Calu3 (cell line): ENCODE results near the gene GIGYF2. TPM values are rescaled to one million over a fixed set of nuclear protein-coding genes. Genes with fewer than 3 reads are reported as not detected.

Experiments
- BruUV-seq: library from RNA; stranded (reverse); fragments of 400-500 nt; replicated peaks from 2 replicates; lab custom pipeline; 2021; lab: Mats Ljungman, UMichigan
- CTCF ChIA-PET: fragments of 300-600 bp; sonication (Branson Sonifier 250); formaldehyde crosslinking; loops from one replicate; lab custom pipeline; 2022; ENCODE audit warnings: antibody characterized with exemption; lab: Charles Lee
- DNase-seq: peaks from one replicate; pipeline ENCODE4 v3.0.0; 2022
- H3K27ac Mint-ChIP-seq: one replicate; pipeline ENCODE4 v1.8.0; 2022; ENCODE audit warnings: mixed read lengths; ENCODE audit not compliant: unreplicated experiment
- H3K27me3 Mint-ChIP-seq: one replicate; pipeline ENCODE4 v1.8.0; 2022; ENCODE audit warnings: mixed read lengths; ENCODE audit not compliant: unreplicated experiment
- H3K36me3 Mint-ChIP-seq: one replicate; pipeline ENCODE4 v1.8.0; 2022; ENCODE audit warnings: mild to moderate bottlenecking, moderate library complexity, mixed read lengths; ENCODE audit not compliant: insufficient read depth, unreplicated experiment
- H3K4me1 Mint-ChIP-seq: one replicate; pipeline ENCODE4 v1.8.0; 2022; ENCODE audit warnings: mild to moderate bottlenecking, low read depth, mixed read lengths; ENCODE audit not compliant: unreplicated experiment
- H3K4me3 Mint-ChIP-seq: one replicate; pipeline ENCODE4 v1.8.0; 2022; ENCODE audit warnings: mild to moderate bottlenecking, low read depth, moderate library complexity, mixed read lengths; ENCODE audit not compliant: unreplicated experiment
- H3K9me3 Mint-ChIP-seq: one replicate; pipeline ENCODE4 v1.8.0; 2022; ENCODE audit warnings: low read depth, mixed read lengths; ENCODE audit not compliant: unreplicated experiment
- intact Hi-C: fragments of 100-400 bp; cut with micrococcal nuclease; formaldehyde crosslinking; loops from one replicate; pipeline ENCODE4 v1.10.0; 2022; ENCODE audit not compliant: unreplicated experiment
- total RNA-seq: library from RNA; stranded (reverse); gene quantifications from 2 replicates; pipeline ENCODE4 v1.2.3, GENCODE V29; 2022
- TF ChIP-seq, protein P1 (sequence below): fragments of 200-600 bp; IDR thresholded peaks from one replicate; pipeline ENCODE4 v1.8.0; 2022; ENCODE audit warnings: antibody characterized with exemption; ENCODE audit not compliant: unreplicated experiment

GIGYF2 gene
- total RNA-seq, 1 experiment from 2014 or later = 72.2 TPM

DNA sequence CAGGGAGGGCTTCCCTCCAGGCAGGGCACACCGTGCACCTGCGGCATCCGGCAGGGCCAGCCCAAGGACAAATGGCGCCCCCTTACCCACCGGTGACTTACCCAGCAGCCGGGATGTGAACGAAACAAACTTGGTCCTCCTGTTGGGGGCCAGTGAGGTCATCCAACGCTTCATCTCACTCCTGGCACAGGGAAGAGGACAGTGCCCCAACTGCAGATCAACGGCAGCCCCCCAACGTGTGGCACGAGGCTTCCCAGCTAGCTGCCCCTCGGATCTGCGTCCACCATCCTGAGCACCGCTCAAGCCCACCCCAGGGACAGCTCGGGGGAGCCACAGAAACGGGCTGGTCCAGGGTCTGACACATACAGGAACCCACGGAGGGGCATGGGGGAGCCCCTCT lies 185.0 kb downstream of the GIGYF2 start:
- intact Hi-C loops = no loop called here
- Mint-ChIP-seq H3K4me3 (no peak overlapping the region), H3K27ac (no peak overlapping the region), H3K27me3 (no peaks in the 10 kb centered on the region), H3K36me3 (peaks cover 16% of the 10 kb centered on the region), H3K4me1 (peaks cover 16% of the 10 kb centered on the region), H3K9me3 (no peaks in the 10 kb centered on the region)
- TF ChIP-seq, protein P1, sequence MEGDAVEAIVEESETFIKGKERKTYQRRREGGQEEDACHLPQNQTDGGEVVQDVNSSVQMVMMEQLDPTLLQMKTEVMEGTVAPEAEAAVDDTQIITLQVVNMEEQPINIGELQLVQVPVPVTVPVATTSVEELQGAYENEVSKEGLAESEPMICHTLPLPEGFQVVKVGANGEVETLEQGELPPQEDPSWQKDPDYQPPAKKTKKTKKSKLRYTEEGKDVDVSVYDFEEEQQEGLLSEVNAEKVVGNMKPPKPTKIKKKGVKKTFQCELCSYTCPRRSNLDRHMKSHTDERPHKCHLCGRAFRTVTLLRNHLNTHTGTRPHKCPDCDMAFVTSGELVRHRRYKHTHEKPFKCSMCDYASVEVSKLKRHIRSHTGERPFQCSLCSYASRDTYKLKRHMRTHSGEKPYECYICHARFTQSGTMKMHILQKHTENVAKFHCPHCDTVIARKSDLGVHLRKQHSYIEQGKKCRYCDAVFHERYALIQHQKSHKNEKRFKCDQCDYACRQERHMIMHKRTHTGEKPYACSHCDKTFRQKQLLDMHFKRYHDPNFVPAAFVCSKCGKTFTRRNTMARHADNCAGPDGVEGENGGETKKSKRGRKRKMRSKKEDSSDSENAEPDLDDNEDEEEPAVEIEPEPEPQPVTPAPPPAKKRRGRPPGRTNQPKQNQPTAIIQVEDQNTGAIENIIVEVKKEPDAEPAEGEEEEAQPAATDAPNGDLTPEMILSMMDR = no peak
- no peak for DNase-seq
- CTCF ChIA-PET = no interaction called here
- BruUV-seq = no TSS peak

- CTCF ChIA-PET = no interaction called here
- Mint-ChIP-seq H3K27ac (no peak overlapping the region), H3K9me3 (no peaks in the 10 kb centered on the region), H3K4me1 (peaks cover 16% of the 10 kb centered on the region), H3K36me3 (peaks cover 11% of the 10 kb centered on the region), H3K4me3 (no peak overlapping the region), H3K27me3 (no peaks in the 10 kb centered on the region)
- TF ChIP-seq, protein P1 = no peak
- intact Hi-C loops = no loop called here
- DNase-seq = no peak
- BruUV-seq = no TSS peak
These were observed 185.5 kb downstream of the GIGYF2 start for GRCh38 chr2:232882505-232883115.

- TF ChIP-seq, protein P1 = no peak
- intact Hi-C loops = no loop called here
- peaks cover 8% of the 10 kb centered on the region for H3K36me3 Mint-ChIP-seq
- H3K4me1 Mint-ChIP-seq = peaks cover 16% of the 10 kb centered on the region
- no peaks in the 10 kb centered on the region for H3K27me3 Mint-ChIP-seq
- H3K4me3 Mint-ChIP-seq = no peak overlapping the region
- no peaks in the 10 kb centered on the region for H3K9me3 Mint-ChIP-seq
- no peak for DNase-seq
- no TSS peak for BruUV-seq
- CTCF ChIA-PET = no interaction called here
- H3K27ac Mint-ChIP-seq = no peak overlapping the region
These were observed 186.1 kb downstream of the GIGYF2 start for GRCh38 chr2:232883116-232883721.

DNA sequence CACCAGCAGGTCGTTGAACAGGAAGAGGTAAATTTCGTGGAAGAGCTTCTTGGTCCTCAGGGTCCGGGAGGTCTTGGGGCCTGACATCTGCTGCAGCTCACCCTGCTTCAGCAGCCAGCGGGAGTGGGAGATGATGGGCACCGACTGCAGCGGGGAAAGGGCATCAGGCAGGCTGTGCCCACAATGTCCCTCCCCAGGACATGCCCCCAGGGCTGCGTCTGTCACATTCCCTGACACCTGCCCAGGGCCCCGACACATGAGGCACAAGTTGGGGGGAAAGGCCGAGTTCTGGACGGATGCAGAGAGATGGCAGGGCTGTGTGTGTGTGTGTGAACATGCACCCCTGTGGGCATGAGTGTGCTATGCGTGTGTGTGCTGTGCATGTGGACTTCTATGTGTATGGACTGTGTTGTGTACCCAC lies 186.9 kb downstream of the GIGYF2 start:
- intact Hi-C loops = no loop called here
- BruUV-seq = no TSS peak
- Mint-ChIP-seq H3K27ac (no peak overlapping the region), H3K9me3 (no peaks in the 10 kb centered on the region), H3K27me3 (no peaks in the 10 kb centered on the region), H3K36me3 (peaks cover 8% of the 10 kb centered on the region), H3K4me3 (no peak overlapping the region), H3K4me1 (peaks cover 16% of the 10 kb centered on the region)
- CTCF ChIA-PET = no interaction called here
- no peak for DNase-seq
- TF ChIP-seq, protein P1 = no peak
